Fibroblast of the aortic adventitia (primary cell): ENCODE measurements around the gene NANS. TPM values are rescaled to one million over a fixed set of nuclear protein-coding genes. Genes with fewer than 3 reads are reported as not detected.
A peak's percentile ranks its signal among the peaks of the same experiment; 100 is the strongest.

Source experiments
- DNase-seq: peaks from one replicate; pipeline ENCODE4 v3.0.0-alpha.2; 2010; ENCODE audit warnings: low read depth
- H3K4me3 ChIP-seq: 2 replicates; pipeline ENCODE4 v1.5.1; 2011; ENCODE audit warnings: low read depth, mild to moderate bottlenecking, control low read depth, low read length, moderate library complexity
- CTCF ChIP-seq: IDR thresholded peaks from 2 replicates; pipeline ENCODE4 v1.5.1; 2011; ENCODE audit warnings: mild to moderate bottlenecking, low read length, control low read depth, inconsistent platforms; ENCODE audit not compliant: insufficient read depth
- total RNA-seq: library from RNA; depleted of rRNA; stranded (reverse); fragments of >200 nt; gene quantifications from 2 replicates; pipeline ENCODE4 v1.2.3, GENCODE V29; 2012; ENCODE audit warnings: low replicate concordance

Gene NANS
- total RNA-seq, 1 donor: 62.5 TPM

DNA sequence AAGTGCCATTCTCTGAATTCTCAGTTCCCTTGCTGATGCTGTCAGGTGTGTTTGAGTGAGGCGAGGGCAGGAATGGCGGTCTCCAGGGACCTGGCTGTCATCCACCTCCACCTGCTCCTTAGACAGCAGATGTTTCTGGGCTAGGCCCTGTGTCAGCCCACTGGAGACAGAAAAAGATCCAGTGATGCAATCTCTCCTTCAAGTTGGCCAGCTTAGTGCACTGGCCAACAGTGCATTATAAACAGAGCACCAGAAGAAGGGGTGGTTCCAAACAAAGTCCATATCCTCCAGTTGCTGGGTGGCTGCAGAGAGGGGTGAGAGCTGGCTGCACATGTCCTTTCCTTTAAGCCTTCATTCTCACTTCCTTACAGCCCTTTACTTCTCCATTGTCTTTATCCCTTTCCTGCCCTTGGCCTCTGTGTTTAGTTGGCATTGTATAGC lies 26.5 kb downstream of the NANS start:
- peak; percentile 34 for DNase-seq
- TF ChIP-seq CTCF: no peak
- H3K4me3 ChIP-seq: no peak overlapping the region

GRCh38 chr9:98083566-98084183 lies 27.1 kb downstream of the NANS start:
- no peak for DNase-seq
- TF ChIP-seq CTCF: no peak
- H3K4me3 ChIP-seq: no peak overlapping the region

- no peak overlapping the region for H3K4me3 ChIP-seq
- peak; percentile 17 for DNase-seq
- no peak for TF ChIP-seq CTCF
Measured at GRCh38 chr9:98084396-98084795, 27.9 kb downstream of the NANS start.

DNA sequence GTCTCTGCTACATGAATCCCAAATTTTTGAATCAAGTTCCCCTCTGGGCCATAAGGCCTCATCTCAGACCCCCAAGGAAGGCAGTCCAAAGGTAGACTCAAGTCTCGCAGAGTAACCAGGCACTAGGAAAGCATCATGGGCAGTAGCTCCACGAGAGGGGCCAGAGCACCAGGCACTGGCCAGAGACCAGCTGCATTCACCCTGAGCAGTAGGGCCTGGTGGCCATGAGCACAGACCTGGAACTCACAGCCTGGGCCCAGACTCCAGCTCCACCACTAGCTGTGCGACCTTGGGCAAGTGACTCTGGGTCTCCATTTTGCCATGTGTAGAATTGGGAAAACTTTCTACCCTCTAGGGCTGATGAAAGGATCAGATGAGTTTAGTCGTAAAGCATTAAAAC lies 28.5 kb downstream of the NANS start:
- no peak for TF ChIP-seq CTCF
- no peak for DNase-seq

GRCh38 chr9:98085944-98086343 lies 29.4 kb downstream of the NANS start:
- TF ChIP-seq CTCF: no peak
- no peak overlapping the region for H3K4me3 ChIP-seq
- DNase-seq: no peak

More for the DNA sequence above, 28.5 kb downstream of the NANS start:
- H3K4me3 ChIP-seq: no peak overlapping the region

DNA sequence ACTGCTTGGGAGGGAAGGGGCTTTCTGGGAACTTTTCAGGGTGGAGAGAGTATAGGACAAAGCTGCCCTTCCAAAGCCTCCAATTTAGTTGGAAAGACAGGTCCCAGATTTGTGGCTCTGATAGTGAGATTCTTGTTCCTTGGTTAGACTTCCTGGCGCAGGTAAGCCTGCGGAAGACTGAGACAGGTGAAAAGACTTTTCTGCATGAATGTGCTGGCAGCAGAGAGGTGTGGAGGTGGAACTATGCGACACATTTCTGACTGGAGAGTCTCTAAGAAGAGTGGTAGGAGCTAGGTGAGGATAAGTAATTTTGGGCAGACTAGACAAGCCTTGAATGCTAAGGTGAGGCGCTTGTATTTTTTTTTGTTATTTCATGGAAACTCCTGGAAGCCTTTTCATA lies 29.9 kb downstream of the NANS start:
- no peak overlapping the region for H3K4me3 ChIP-seq
- TF ChIP-seq CTCF: no peak
- DNase-seq: no peak
